Measurements from ENCODE around the gene PPARD. TPM values are rescaled to one million over a fixed set of nuclear protein-coding genes. Genes with fewer than 3 reads are reported as not detected.

PPARD gene
- total and polyA plus RNA-seq, 4 donors, result 4.9 to 44.1 (median 27.7) TPM

DNA sequence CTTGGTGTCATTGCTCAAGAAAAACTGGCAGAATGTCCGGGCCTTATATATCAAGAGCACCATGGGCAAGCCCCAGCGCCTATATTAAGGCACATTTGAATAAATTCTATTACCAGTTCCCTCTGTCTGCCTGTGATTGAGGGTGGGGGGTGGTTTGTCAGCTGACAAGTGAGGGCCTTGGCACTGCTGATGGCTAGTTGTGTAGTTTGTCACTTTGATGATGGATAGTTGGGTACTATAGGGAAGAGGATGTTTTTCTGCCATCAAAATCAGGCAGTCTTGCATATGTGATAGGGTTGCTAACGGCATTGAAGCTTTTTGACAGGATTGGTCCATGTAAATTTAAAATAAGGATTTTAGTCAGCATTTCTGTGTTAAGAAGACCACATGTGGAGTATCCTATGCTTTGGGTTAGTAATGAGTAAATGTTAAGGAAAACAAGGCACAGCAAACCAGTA is 128.3 kb downstream of the PPARD start:
- Histone ChIP-seq H3K27ac (ENCODE audit: low read depth, low read length) (no peak overlapping the region), H3K36me3 (ENCODE audit: control insufficient read depth, insufficient read depth, low read length) (peaks cover 53% of the 10 kb centered on the region), H3K9me3 (ENCODE audit: control insufficient read depth, insufficient read depth, low read length) (no peaks in the 10 kb centered on the region), H3K4me1 (ENCODE audit: control insufficient read depth, insufficient read depth, low read length) (peaks cover 36% of the 10 kb centered on the region), H3K4me3 (ENCODE audit: low read depth, low read length) (no peak overlapping the region), H3K27me3 (ENCODE audit: control insufficient read depth, insufficient read depth, low read length) (no peaks in the 10 kb centered on the region)
- WGBS (ENCODE audit: insufficient coverage), result 67% methylated on average over 1 of the region's 3 CpGs
- DNase-seq (ENCODE audit: low read depth in 4 of 6, low spot score in 6 of 6), result no peak

DNA sequence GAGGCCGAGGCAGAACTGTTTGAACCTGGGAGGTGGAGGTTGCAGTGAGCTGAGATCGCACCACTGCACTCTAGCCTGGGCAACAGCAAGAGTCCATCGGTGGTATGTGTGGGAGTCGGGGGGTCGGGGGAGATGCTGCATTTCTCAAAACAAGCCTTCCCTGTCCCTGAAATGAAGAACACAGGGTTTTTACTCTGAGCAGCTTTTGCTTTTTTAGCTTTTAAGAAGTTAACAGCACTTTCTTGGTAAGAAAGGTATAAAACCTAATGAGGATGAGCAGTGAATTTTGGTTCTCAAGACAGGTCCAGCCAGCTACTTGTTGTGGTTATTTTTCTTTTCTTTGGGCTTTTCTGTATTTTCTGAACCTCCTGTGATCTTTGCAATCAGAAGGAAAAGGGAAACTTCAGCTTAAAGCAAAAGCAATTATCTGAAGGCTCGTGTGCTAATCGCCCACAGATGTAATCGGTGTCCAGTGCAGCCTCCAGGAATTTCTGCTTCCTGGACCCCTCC is 129.5 kb downstream of the PPARD start:
- peaks cover 36% of the 10 kb centered on the region for H3K4me1 ChIP-seq (ENCODE audit: control insufficient read depth, insufficient read depth, low read length)
- no peaks in the 10 kb centered on the region for H3K27me3 ChIP-seq (ENCODE audit: control insufficient read depth, insufficient read depth, low read length)
- no peaks in the 10 kb centered on the region for H3K9me3 ChIP-seq (ENCODE audit: control insufficient read depth, insufficient read depth, low read length)
- no peak overlapping the region for H3K27ac ChIP-seq (ENCODE audit: low read depth, low read length)
- no peak for DNase-seq (ENCODE audit: low read depth in 4 of 6, low spot score in 6 of 6)
- H3K4me3 ChIP-seq (ENCODE audit: low read depth, low read length), result no peak overlapping the region
- H3K36me3 ChIP-seq (ENCODE audit: control insufficient read depth, insufficient read depth, low read length), result peaks cover 53% of the 10 kb centered on the region
- WGBS (ENCODE audit: insufficient coverage), result 77% methylated on average over 6 of the region's 8 CpGs

DNA sequence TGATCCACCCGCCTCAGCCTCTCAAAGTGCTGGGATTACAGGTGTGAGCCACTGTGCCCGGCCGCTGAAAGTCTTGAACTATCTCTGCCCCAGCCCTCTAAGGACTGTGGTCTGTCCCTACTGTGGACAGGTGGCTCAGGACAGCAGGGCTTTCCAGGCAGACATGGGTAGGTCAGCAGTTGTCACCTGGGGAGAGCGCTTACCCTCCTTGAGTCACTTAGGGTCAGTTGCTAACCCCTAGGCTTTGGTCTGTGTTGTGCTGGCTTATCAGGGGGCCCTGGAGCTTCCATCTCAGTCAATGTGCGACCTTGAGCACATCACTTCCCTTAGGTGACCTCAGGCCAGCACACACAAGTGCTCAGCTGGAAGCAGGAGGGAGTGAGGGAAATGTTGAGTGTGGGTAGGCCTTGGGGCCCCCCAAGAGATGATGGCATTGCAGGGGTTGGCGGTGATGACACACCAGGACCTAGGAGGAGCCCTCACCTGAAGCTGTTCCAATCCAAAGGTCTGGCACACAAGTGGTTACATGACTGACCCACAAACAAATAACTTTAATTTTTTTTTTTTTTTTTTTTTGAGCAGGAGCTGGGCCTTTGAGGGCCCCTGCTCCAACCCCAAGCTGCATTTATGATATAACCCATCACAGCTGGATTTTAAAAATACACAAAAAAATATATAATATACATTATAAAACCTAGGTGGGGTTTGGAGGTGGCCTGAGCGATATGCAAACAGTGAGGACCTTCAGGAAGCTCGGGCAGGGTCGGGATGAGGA is 130.9 kb downstream of the PPARD start:
- DNase-seq (ENCODE audit: low read depth in 4 of 6, low spot score in 6 of 6), result no peak
- 90% methylated on average over 5 of the region's 9 CpGs for WGBS (ENCODE audit: insufficient coverage)
- peaks cover 32% of the 10 kb centered on the region for H3K4me1 ChIP-seq (ENCODE audit: control insufficient read depth, insufficient read depth, low read length)
- H3K4me3 ChIP-seq (ENCODE audit: low read depth, low read length), result no peak overlapping the region
- no peaks in the 10 kb centered on the region for H3K9me3 ChIP-seq (ENCODE audit: control insufficient read depth, insufficient read depth, low read length)
- peaks cover 53% of the 10 kb centered on the region for H3K36me3 ChIP-seq (ENCODE audit: control insufficient read depth, insufficient read depth, low read length)
- H3K27me3 ChIP-seq (ENCODE audit: control insufficient read depth, insufficient read depth, low read length), result no peaks in the 10 kb centered on the region
- no peak overlapping the region for H3K27ac ChIP-seq (ENCODE audit: low read depth, low read length)

DNA sequence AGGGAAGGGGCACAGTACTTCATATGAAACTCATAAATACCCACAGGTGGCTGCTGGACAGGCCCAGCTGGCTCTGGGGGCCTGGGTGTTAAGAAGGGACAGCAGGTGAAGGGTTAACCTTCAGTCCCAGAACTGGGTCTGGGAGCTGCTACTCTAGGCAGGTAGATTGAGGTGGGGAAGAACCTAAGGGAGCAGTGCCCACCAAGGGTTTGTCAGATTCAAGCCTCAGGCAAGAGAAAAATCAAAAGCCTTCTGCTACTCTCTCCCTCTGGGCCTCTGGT is 131.4 kb downstream of the PPARD start:
- H3K27me3 ChIP-seq (ENCODE audit: control insufficient read depth, insufficient read depth, low read length), result no peaks in the 10 kb centered on the region
- DNase-seq (ENCODE audit: low read depth in 4 of 6, low spot score in 6 of 6), result no peak
- no peaks in the 10 kb centered on the region for H3K9me3 ChIP-seq (ENCODE audit: control insufficient read depth, insufficient read depth, low read length)
- H3K36me3 ChIP-seq (ENCODE audit: control insufficient read depth, insufficient read depth, low read length), result peaks cover 52% of the 10 kb centered on the region
- peaks cover 27% of the 10 kb centered on the region for H3K4me1 ChIP-seq (ENCODE audit: control insufficient read depth, insufficient read depth, low read length)
- H3K4me3 ChIP-seq (ENCODE audit: low read depth, low read length), result no peak overlapping the region
- no peak overlapping the region for H3K27ac ChIP-seq (ENCODE audit: low read depth, low read length)

DNA sequence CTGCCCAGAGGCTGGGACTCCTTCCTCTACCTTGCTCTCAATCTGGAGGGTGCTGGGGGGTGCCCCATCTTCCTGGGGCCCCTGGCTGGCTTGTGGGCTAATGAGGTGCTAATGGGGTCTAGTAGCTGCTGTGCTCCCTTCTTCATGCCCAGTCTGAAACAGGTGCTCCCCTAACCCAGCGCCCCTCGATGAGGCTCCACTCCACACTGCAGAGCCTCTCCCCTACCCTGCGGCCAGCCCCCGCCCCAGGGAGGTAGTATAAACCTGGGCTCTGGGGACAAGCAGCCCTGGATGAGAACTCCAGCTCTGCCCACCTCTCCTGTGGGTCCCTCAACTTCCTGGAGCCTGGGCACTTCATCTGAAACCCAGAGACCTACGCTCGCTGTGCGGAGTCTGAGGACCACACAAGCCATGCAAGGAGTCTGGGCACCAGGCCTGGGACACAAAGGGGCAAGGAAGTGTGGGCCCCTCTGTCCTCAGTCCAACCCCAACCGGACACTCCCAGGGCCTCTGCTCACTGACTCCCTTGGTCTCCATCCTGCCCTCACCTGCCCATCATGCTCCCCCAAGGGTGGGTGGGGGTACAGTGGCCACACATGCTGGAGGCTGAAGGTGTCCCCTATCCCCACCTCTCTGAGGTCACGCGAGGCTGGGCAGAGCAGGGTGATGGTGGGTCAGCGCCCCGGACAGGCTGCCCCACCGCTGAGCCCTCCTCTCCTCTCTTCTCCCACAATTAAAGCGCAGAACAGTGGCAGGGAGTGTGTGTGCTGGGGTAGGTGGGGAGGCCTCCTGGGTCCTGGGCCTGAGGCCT is 132.0 kb downstream of the PPARD start:
- no peaks in the 10 kb centered on the region for H3K9me3 ChIP-seq (ENCODE audit: control insufficient read depth, insufficient read depth, low read length)
- DNase-seq (ENCODE audit: low read depth in 4 of 6, low spot score in 6 of 6), result no peak
- peaks cover 21% of the 10 kb centered on the region for H3K4me1 ChIP-seq (ENCODE audit: control insufficient read depth, insufficient read depth, low read length)
- H3K4me3 ChIP-seq (ENCODE audit: low read depth, low read length), result no peak overlapping the region
- no peaks in the 10 kb centered on the region for H3K27me3 ChIP-seq (ENCODE audit: control insufficient read depth, insufficient read depth, low read length)
- WGBS (ENCODE audit: insufficient coverage), result 83% methylated on average over 7 of the region's 14 CpGs
- peaks cover 50% of the 10 kb centered on the region for H3K36me3 ChIP-seq (ENCODE audit: control insufficient read depth, insufficient read depth, low read length)
- H3K27ac ChIP-seq (ENCODE audit: low read depth, low read length), result no peak overlapping the region

DNA sequence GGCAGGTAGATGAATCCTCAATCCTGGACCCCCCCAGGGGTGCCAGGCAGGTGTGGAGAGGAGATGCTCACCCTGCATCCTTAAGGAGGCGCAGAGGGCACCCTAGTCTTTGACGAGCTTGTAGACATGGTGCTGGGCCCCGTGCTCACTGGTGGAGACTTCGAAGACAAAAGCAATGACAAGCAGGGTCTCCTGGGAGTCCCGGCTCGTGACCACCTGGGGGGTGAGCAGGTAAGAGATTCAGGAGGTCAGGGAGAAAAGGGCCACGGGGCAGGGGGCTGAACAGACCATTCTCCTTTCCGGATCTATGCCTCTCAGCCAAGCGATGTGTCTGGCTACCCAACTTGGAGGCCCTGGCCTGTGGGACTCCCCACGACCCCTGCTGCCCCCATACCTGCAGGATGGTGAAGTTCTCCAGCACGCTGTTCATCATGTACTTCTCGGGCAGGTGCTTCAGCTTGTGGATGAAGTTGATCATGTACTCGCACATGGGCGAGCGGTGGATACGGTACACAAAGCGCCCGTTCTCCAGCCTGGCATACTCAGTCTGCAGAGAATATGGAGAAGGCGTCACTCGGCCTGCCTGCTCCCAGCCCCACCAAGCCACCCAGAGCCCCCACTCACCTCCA is 132.7 kb downstream of the PPARD start:
- Histone ChIP-seq H3K27me3 (ENCODE audit: control insufficient read depth, insufficient read depth, low read length) (no peaks in the 10 kb centered on the region), H3K9me3 (ENCODE audit: control insufficient read depth, insufficient read depth, low read length) (no peaks in the 10 kb centered on the region), H3K36me3 (ENCODE audit: control insufficient read depth, insufficient read depth, low read length) (peaks cover 57% of the 10 kb centered on the region), H3K4me1 (ENCODE audit: control insufficient read depth, insufficient read depth, low read length) (peaks cover 15% of the 10 kb centered on the region), H3K4me3 (ENCODE audit: low read depth, low read length) (no peak overlapping the region), H3K27ac (ENCODE audit: low read depth, low read length) (no peak overlapping the region)
- no peak for DNase-seq (ENCODE audit: low read depth in 4 of 6, low spot score in 6 of 6)
- 89% methylated on average over 16 of the region's 20 CpGs for WGBS (ENCODE audit: insufficient coverage)

DNA sequence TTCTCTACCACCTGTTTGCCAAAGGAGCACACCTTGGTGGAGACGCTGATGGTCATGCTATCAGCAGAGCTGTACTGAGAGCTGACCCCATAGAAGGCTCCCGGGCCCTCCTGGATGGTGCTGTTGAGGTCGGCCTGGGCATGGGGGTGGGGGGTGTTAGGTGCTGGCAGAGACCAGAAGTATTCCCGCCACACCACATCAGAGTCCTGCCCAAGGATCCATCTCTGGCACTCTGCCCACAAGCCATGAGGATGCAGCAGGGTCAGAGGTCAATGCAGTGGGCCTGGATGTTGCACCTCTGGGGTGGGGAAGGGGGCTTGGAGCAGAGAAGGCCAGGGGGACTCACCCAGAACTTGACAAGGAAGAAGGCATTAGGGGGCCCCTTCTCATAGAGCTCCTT is 133.2 kb downstream of the PPARD start:
- no peaks in the 10 kb centered on the region for H3K9me3 ChIP-seq (ENCODE audit: control insufficient read depth, insufficient read depth, low read length)
- no peaks in the 10 kb centered on the region for H3K27me3 ChIP-seq (ENCODE audit: control insufficient read depth, insufficient read depth, low read length)
- peaks cover 10% of the 10 kb centered on the region for H3K4me1 ChIP-seq (ENCODE audit: control insufficient read depth, insufficient read depth, low read length)
- WGBS (ENCODE audit: insufficient coverage), result 100% methylated on average over 2 of the region's 4 CpGs
- DNase-seq (ENCODE audit: low read depth in 4 of 6, low spot score in 6 of 6), result no peak
- no peak overlapping the region for H3K27ac ChIP-seq (ENCODE audit: low read depth, low read length)
- H3K36me3 ChIP-seq (ENCODE audit: control insufficient read depth, insufficient read depth, low read length), result peaks cover 59% of the 10 kb centered on the region
- no peak overlapping the region for H3K4me3 ChIP-seq (ENCODE audit: low read depth, low read length)

DNA sequence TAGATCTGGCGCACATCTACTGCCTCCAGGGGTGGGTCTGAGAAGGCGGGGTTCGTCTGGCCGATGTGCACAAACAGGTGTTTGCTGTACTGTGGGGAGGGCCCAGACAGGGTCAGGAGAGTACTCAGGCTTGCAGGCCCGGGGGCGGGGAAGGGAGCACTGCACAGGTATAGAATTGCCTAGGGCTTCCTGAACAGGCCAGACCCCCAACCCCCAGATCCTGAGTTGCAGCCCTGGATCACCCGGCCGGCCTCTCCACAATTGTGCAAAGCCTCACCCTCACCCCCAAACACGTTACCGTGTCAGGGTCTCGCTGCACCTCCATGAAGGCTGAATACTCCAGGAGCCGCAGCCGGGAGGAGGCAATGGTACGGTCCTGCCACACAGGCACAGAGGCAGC is 133.6 kb downstream of the PPARD start:
- no peak for DNase-seq (ENCODE audit: low read depth in 4 of 6, low spot score in 6 of 6)
- H3K4me1 ChIP-seq (ENCODE audit: control insufficient read depth, insufficient read depth, low read length), result peaks cover 9% of the 10 kb centered on the region
- H3K36me3 ChIP-seq (ENCODE audit: control insufficient read depth, insufficient read depth, low read length), result peaks cover 58% of the 10 kb centered on the region

DNA sequence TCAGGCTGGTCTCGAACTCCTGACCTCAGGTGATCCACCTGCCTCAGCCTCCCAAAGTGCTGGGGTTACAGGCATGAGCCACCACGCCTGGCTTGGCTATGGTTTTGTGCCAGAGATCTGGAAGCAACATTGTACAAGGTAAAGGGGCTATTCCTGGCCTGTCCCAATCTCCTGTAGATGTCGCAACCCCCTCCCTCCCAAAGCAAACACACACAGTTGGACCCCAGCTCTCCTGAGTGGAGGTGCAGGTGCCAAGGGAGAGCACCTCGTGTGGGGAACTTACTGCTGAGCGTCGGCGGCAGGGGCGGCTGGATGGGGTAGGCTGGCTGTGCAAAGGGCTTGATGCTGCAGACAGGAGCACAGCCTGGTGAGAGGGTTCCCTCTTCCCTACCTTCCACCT is 134.7 kb downstream of the PPARD start:
- Histone ChIP-seq H3K27me3 (ENCODE audit: control insufficient read depth, insufficient read depth, low read length) (no peaks in the 10 kb centered on the region), H3K4me3 (ENCODE audit: low read depth, low read length) (no peak overlapping the region), H3K36me3 (ENCODE audit: control insufficient read depth, insufficient read depth, low read length) (peaks cover 49% of the 10 kb centered on the region), H3K4me1 (ENCODE audit: control insufficient read depth, insufficient read depth, low read length) (peaks cover 9% of the 10 kb centered on the region), H3K27ac (ENCODE audit: low read depth, low read length) (no peak overlapping the region), H3K9me3 (ENCODE audit: control insufficient read depth, insufficient read depth, low read length) (no peaks in the 10 kb centered on the region)
- WGBS (ENCODE audit: insufficient coverage), result 92% methylated on average over 2 of the region's 8 CpGs
- no peak for DNase-seq (ENCODE audit: low read depth in 4 of 6, low spot score in 6 of 6)

More for the DNA sequence above, 133.6 kb downstream of the PPARD start:
- no peak overlapping the region for H3K27ac ChIP-seq (ENCODE audit: low read depth, low read length)
- H3K9me3 ChIP-seq (ENCODE audit: control insufficient read depth, insufficient read depth, low read length), result no peaks in the 10 kb centered on the region
- WGBS (ENCODE audit: insufficient coverage), result 88% methylated on average over 14 of the region's 14 CpGs
- H3K27me3 ChIP-seq (ENCODE audit: control insufficient read depth, insufficient read depth, low read length), result no peaks in the 10 kb centered on the region
- H3K4me3 ChIP-seq (ENCODE audit: low read depth, low read length), result no peak overlapping the region

All from spinal cord (tissue), 10 donors.